Testis (tissue), 3 donors: Measurements from ENCODE around the gene RAB33B. TPM values are rescaled to one million over a fixed set of nuclear protein-coding genes. Genes with fewer than 3 reads are reported as not detected.

Experiments used
- DNase-seq: peaks from one replicate; pipeline ENCODE4 v3.0.0-alpha.2; 2019
- H3K27ac ChIP-seq, 2 donors: fragments of 200-600 bp; sonication (generic); one replicate each; pipeline ENCODE4 v1.5.1; 2019
- H3K27me3 ChIP-seq: fragments of 200-600 bp; sonication (generic); one replicate; pipeline ENCODE4 v1.5.1; 2019
- H3K36me3 ChIP-seq: fragments of 200-600 bp; sonication (generic); one replicate; pipeline ENCODE4 v1.5.1; 2017; ENCODE audit warnings: low read depth; ENCODE audit errors: missing control alignments
- H3K4me1 ChIP-seq: fragments of 200-600 bp; sonication (generic); one replicate; pipeline ENCODE4 v1.5.1; 2019
- H3K4me3 ChIP-seq, 2 donors: fragments of 200-600 bp; sonication (generic); one replicate each; pipeline ENCODE4 v1.5.1; 2017 to 2019
- H3K9me3 ChIP-seq: fragments of 200-600 bp; sonication (generic); one replicate; pipeline ENCODE4 v1.5.1; 2017
- CTCF ChIP-seq, 3 experiments: fragments of 450-650 bp in 2 of 3; fragments of 200-600 bp in 1 of 3; sonication (generic) in 1 of 3; IDR thresholded peaks; one replicate each; pipeline ENCODE4 v1.5.1; 2016 to 2019; ENCODE audit warnings: antibody characterized with exemption in 3 of 3, mild to moderate bottlenecking in 2 of 3, moderate library complexity in 1 of 3
- POLR2A ChIP-seq: fragments of 450-650 bp; IDR thresholded peaks from one replicate; pipeline ENCODE4 v1.6.1; 2017; ENCODE audit warnings: antibody characterized with exemption, mild to moderate bottlenecking, moderate library complexity
- WGBS, 2 donors: methylation state at CpG; one replicate each; pipeline ENCODE4 v1.1.5; 2018; 5-methylcytosine and 5-hydroxymethylcytosine counted together
- intact Hi-C: fragments of 100-400 bp; cut with DNase I; formaldehyde crosslinking; loops from one replicate; pipeline ENCODE4 v1.15.1; 2023; ENCODE audit warnings: low total_unique reads
- polyA plus RNA-seq: library from polyadenylated mRNA; stranded (reverse); fragments of 350-450 nt; fragmentation: Illumina TruSeq; extraction: RNeasy Lipid Tissue Mini Kit (QIAGEN cat#74804); gene quantifications from one replicate; pipeline ENCODE4 v1.2.3, GENCODE V29; 2014; ENCODE audit warnings: low read depth, low replicate concordance; ENCODE audit not compliant: insufficient read depth
- small RNA-seq, 2 donors: library from RNA; depleted of rRNA; stranded (forward); fragments of <200 nt; gene quantifications; one replicate each; pipeline ENCODE3, GENCODE V24; 2016
- total RNA-seq, 2 donors: library from RNA; depleted of rRNA; stranded (reverse); fragments of >200 nt; gene quantifications; one replicate each; pipeline ENCODE4 v1.2.3, GENCODE V29; 2016

The RAB33B gene
- total and polyA plus RNA-seq, 3 donors from 2014 or later: 8.8 to 12.1 (median 10.9) TPM

GRCh38 chr4:139525414-139525813 lies 71.5 kb downstream of the RAB33B start:
- no peak for DNase-seq
- Histone ChIP-seq H3K4me3 (no peak overlapping the region), H3K36me3 (no peaks in the 10 kb centered on the region), H3K27ac (no peak overlapping the region), H3K4me1 (no peaks in the 10 kb centered on the region), H3K9me3 (no peaks in the 10 kb centered on the region), H3K27me3 (no peaks in the 10 kb centered on the region)
- 43 to 46% methylated on average over 2 of the region's 2 CpGs for WGBS, 2 donors
- intact Hi-C loops: no loop called here
- no peak for TF ChIP-seq POLR2A
- no peak for TF ChIP-seq CTCF (IDR thresholded peaks at IDR 0.05)

Small RNA genes lying within 50 kb of the gene (small RNA-seq; reads per million reads assigned to genes)
- gene RF01225: 0 reads per million in 2 donors

Other genes with a start within 250 kb of the RAB33B start
- gene MGARP, start 173.9 kb upstream of the RAB33B start, total RNA-seq: 1 to 10 TPM; 2.3 to 3.1 TPM
- gene MGARP, start 173.9 kb upstream of the RAB33B start, polyA plus RNA-seq: 10.9 TPM
- gene NAA15, start 152.6 kb upstream of the RAB33B start, total RNA-seq: 10 to 100 TPM; 33.9 to 35.4 TPM
- 16.8 TPM for gene NAA15, start 152.6 kb upstream of the RAB33B start, polyA plus RNA-seq
- 100 to 1,000 TPM; 121 to 127 TPM for gene NDUFC1, start 151.6 kb upstream of the RAB33B start, total RNA-seq
- gene NDUFC1, start 151.6 kb upstream of the RAB33B start, polyA plus RNA-seq: 201 TPM
- 10 to 100 TPM; 65.7 to 66.5 TPM for gene SETD7, start 102.1 kb downstream of the RAB33B start, total RNA-seq
- 39.1 TPM for gene SETD7, start 102.1 kb downstream of the RAB33B start, polyA plus RNA-seq
- 10 to 100 TPM; 82.2 to 87.6 TPM for gene MGST2, start 211.7 kb downstream of the RAB33B start, total RNA-seq
- gene MGST2, start 211.7 kb downstream of the RAB33B start, polyA plus RNA-seq: 97.9 TPM